D341Med (cell line): ENCODE data around the gene FLNB.
"Not testable (repeated sequence)": the region's sequence is repeated elsewhere in the genome, so short reads cannot be mapped to it uniquely, and the experiment has no call there.

Experiments
- DNase-seq: peaks from one replicate; pipeline ENCODE4 v3.0.0; 2012; ENCODE audit warnings: low spot score

The FLNB gene

GRCh38 chr3:58052373-58053273, 44.4 kb downstream of the FLNB start:
- no peak for DNase-seq

GRCh38 chr3:58054652-58055051, 46.4 kb downstream of the FLNB start:
- DNase-seq: no peak

- DNase-seq: no peak
Measured at GRCh38 chr3:58055314-58055713, 47.1 kb downstream of the FLNB start.

- DNase-seq: not testable (repeated sequence)
Measured at GRCh38 chr3:58055891-58056290, 47.7 kb downstream of the FLNB start.

GRCh38 chr3:58058361-58059263, 50.4 kb downstream of the FLNB start:
- DNase-seq: no peak

GRCh38 chr3:58059349-58060321, 51.4 kb downstream of the FLNB start:
- DNase-seq: peak; percentile 14

GRCh38 chr3:58062472-58062871, 54.2 kb downstream of the FLNB start:
- DNase-seq: no peak

- DNase-seq: peak; percentile 10
Measured at GRCh38 chr3:58063022-58063815, 55.0 kb downstream of the FLNB start.

- DNase-seq: peak; percentile 4
Measured at GRCh38 chr3:58064923-58065638, 56.9 kb downstream of the FLNB start.

- DNase-seq: peak; percentile 10
Measured at GRCh38 chr3:58065700-58066167, 57.5 kb downstream of the FLNB start.

GRCh38 chr3:58066842-58067241, 58.6 kb downstream of the FLNB start:
- DNase-seq: no peak

- DNase-seq: no peak
Measured at GRCh38 chr3:58068122-58068809, 60.0 kb downstream of the FLNB start.

- no peak for DNase-seq
Measured at GRCh38 chr3:58071480-58071971, 63.3 kb downstream of the FLNB start.

GRCh38 chr3:58072052-58072762, 64.0 kb downstream of the FLNB start:
- DNase-seq: no peak

GRCh38 chr3:58072763-58073130, 64.5 kb downstream of the FLNB start:
- DNase-seq: no peak

- no peak for DNase-seq
Measured at GRCh38 chr3:58073301-58074108, 65.3 kb downstream of the FLNB start.

- DNase-seq: no peak
Measured at GRCh38 chr3:58074116-58074715, 66.0 kb downstream of the FLNB start.
